Subcutaneous adipose tissue (tissue), 4 donors: ENCODE results near the gene ANAPC5. TPM values are rescaled to one million over a fixed set of nuclear protein-coding genes. Genes with fewer than 3 reads are reported as not detected.

Experiments
- CTCF ChIP-seq: fragments of 450-650 bp; IDR thresholded peaks from one replicate; pipeline ENCODE4 v1.5.1; 2016; ENCODE audit warnings: low read depth, mild to moderate bottlenecking, control low read depth, antibody characterized with exemption, moderate library complexity
- total RNA-seq, 4 donors: library from RNA; depleted of rRNA; stranded (reverse); fragments of >200 nt; gene quantifications; one replicate each; pipeline ENCODE4 v1.1.0, GENCODE V29; 2016

Gene ANAPC5
- total RNA-seq, 4 donors from 2014 or later = 109 to 135 (median 127) TPM

- TF ChIP-seq CTCF = no peak
Measured at GRCh38 chr12:121391619-121392324, 39.6 kb upstream of the ANAPC5 start.

- no peak for TF ChIP-seq CTCF
Measured at GRCh38 chr12:121390856-121391255, 38.6 kb upstream of the ANAPC5 start.

- TF ChIP-seq CTCF = no peak
Measured at GRCh38 chr12:121388421-121388981, 36.3 kb upstream of the ANAPC5 start.

GRCh38 chr12:121383601-121384021, 31.4 kb upstream of the ANAPC5 start:
- no peak for TF ChIP-seq CTCF

- TF ChIP-seq CTCF = no peak
Measured at GRCh38 chr12:121379945-121380344, 27.7 kb upstream of the ANAPC5 start.

- no peak for TF ChIP-seq CTCF
Measured at GRCh38 chr12:121378736-121379135, 26.5 kb upstream of the ANAPC5 start.

GRCh38 chr12:121376754-121377697, 24.8 kb upstream of the ANAPC5 start:
- no peak for TF ChIP-seq CTCF
